Common myeloid progenitor, CD34-positive (primary cell): ENCODE results near the gene GFM1.
A peak's percentile ranks its signal among the peaks of the same experiment; 100 is the strongest.

Experiments
- CTCF ChIA-PET: fragments of 350-600 bp; sonication (Branson Sonifier 250); formaldehyde crosslinking; loops from one replicate; lab custom pipeline; 2021; ENCODE audit warnings: antibody characterized with exemption; lab: Charles Lee
- POLR2A ChIA-PET: fragments of 350-600 bp; sonication (Branson Sonifier 250); formaldehyde crosslinking; loops from one replicate; lab custom pipeline; 2021; ENCODE audit warnings: antibody characterized with exemption; lab: Charles Lee
- DNase-seq, 3 donors: peaks; one replicate each; pipeline versions ENCODE4 v3.0.0 to v3.0.0-alpha.2; 2013
- H3K27ac ChIP-seq, 2 experiments: 1 replicate in 1 of 2; 2 replicates in 1 of 2; pipeline ENCODE4 v1.7.0; 2013; ENCODE audit warnings: inconsistent platforms in 2 of 2, low read length in 2 of 2, mild to moderate bottlenecking in 2 of 2, low read depth in 1 of 2, moderate library complexity in 1 of 2; ENCODE audit not compliant: severe bottlenecking in 2 of 2, insufficient read depth in 1 of 2, poor library complexity in 1 of 2
- H3K27me3 ChIP-seq, 5 experiments: replicated peaks in 2 of 5; 1 replicate in 3 of 5; 2 replicates in 2 of 5; pipeline versions ENCODE4 v1.6.1 to v1.7.0; 2013; ENCODE audit warnings: low read length in 4 of 5, mild to moderate bottlenecking in 2 of 5, moderate library complexity in 2 of 5, inconsistent platforms in 1 of 5; ENCODE audit not compliant: insufficient read depth in 5 of 5, control insufficient read depth in 4 of 5
- H3K36me3 ChIP-seq, 4 experiments: 1 replicate in 2 of 4; 2 replicates in 2 of 4; pipeline versions ENCODE4 v1.6.1 to v1.7.0; 2013; ENCODE audit warnings: low read length in 3 of 4, control low read depth in 1 of 4, mild to moderate bottlenecking in 1 of 4; ENCODE audit not compliant: control insufficient read depth in 4 of 4, insufficient read depth in 4 of 4
- H3K4me1 ChIP-seq, 4 experiments: 1 replicate in 3 of 4; 2 replicates in 1 of 4; pipeline versions ENCODE4 v1.6.1 to v1.7.1; 2013; ENCODE audit warnings: low read length in 3 of 4, mild to moderate bottlenecking in 3 of 4, control low read depth in 1 of 4, inconsistent platforms in 1 of 4, moderate library complexity in 1 of 4; ENCODE audit not compliant: control insufficient read depth in 4 of 4, insufficient read depth in 4 of 4; ENCODE audit errors: control extremely low read depth in 1 of 4
- H3K4me3 ChIP-seq, 7 experiments: 1 replicate in 4 of 7; 2 replicates in 3 of 7; pipeline versions ENCODE4 v1.5.1 to v1.7.0; 2013; ENCODE audit warnings: mild to moderate bottlenecking in 7 of 7, low read length in 6 of 7, moderate library complexity in 6 of 7, inconsistent platforms in 2 of 7, low read depth in 2 of 7, control low read depth in 1 of 7; ENCODE audit not compliant: insufficient read depth in 4 of 7, control insufficient read depth in 1 of 7; ENCODE audit errors: extremely low read depth in 1 of 7
- H3K9me3 ChIP-seq, 5 experiments: 1 replicate in 4 of 5; 2 replicates in 1 of 5; pipeline versions ENCODE4 v1.6.1 to v1.7.1; 2013; ENCODE audit warnings: low read length in 4 of 5, mild to moderate bottlenecking in 2 of 5, inconsistent platforms in 1 of 5, low read depth in 1 of 5, moderate library complexity in 1 of 5; ENCODE audit not compliant: control insufficient read depth in 4 of 5, insufficient read depth in 2 of 5; ENCODE audit errors: control extremely low read depth in 1 of 5
- WGBS: methylation state at CpG from one replicate; pipeline ENCODE4 v1.1.5; 2013; ENCODE audit not compliant: insufficient coverage; 5-methylcytosine and 5-hydroxymethylcytosine counted together

GFM1 gene

GRCh38 chr3:158703566-158703965 lies 59.2 kb downstream of the GFM1 start:
- Histone ChIP-seq H3K4me3 (no peak overlapping the region), H3K9me3 (no peaks in the 10 kb centered on the region), H3K36me3 (peaks cover 0 to 17% (median 8%) of the 10 kb centered on the region in 4 experiments), H3K27me3 (no peaks in the 10 kb centered on the region), H3K27ac (no peak overlapping the region), H3K4me1 (peaks cover 0 to 27% (median 1%) of the 10 kb centered on the region in 4 experiments)
- POLR2A ChIA-PET = no interaction called here
- no CpG with 5 or more reads among the region's 1 CpG for WGBS
- CTCF ChIA-PET = interaction anchor here (0.6 to 2.4 kb wide), 7 partner anchors 10 to 1181 kb away, joined by 3 to 12 read pairs (median 4); partner anchors contain the start of gene LXN
- no peak for DNase-seq

- peak in 2 of 3 donors; percentile 74 to 85 for DNase-seq
- Histone ChIP-seq H3K27ac (peak overlapping the region in 1 of 2 experiments; percentile 3), H3K27me3 (no peaks in the 10 kb centered on the region), H3K9me3 (no peaks in the 10 kb centered on the region), H3K36me3 (peaks cover 0 to 17% (median 8%) of the 10 kb centered on the region in 4 experiments), H3K4me3 (no peak overlapping the region), H3K4me1 (peaks cover 9 to 42% (median 13%) of the 10 kb centered on the region in 4 experiments)
- ChIA-PET POLR2A (no interaction called here), CTCF (interaction anchor here (0.8 to 2.0 kb wide), 6 partner anchors 13 to 82 kb away, joined by 3 to 6 read pairs (median 4); no protein-coding TSS in a partner anchor)
- 34% methylated on average over 3 of the region's 4 CpGs for WGBS
Measured at GRCh38 chr3:158709666-158710083, 65.3 kb downstream of the GFM1 start.

GRCh38 chr3:158710601-158711000 lies 66.3 kb downstream of the GFM1 start:
- no peaks in the 10 kb centered on the region for H3K9me3 ChIP-seq
- WGBS = no CpG with 5 or more reads among the region's 4 CpGs
- H3K4me3 ChIP-seq = no peak overlapping the region
- ChIA-PET CTCF (interaction anchor here (1.9 kb wide), 1 partner anchor 9 kb away, joined by 4 read pairs; no protein-coding TSS in a partner anchor), POLR2A (no interaction called here)
- H3K27me3 ChIP-seq = no peaks in the 10 kb centered on the region
- DNase-seq = no peak
- H3K36me3 ChIP-seq = peaks cover 0 to 17% (median 7%) of the 10 kb centered on the region in 4 experiments
- no peak overlapping the region for H3K27ac ChIP-seq
- H3K4me1 ChIP-seq = peaks cover 9 to 49% (median 13%) of the 10 kb centered on the region in 4 experiments

- DNase-seq = peak in 2 of 3 donors; percentile 18 to 38
- H3K27ac ChIP-seq = no peak overlapping the region
- no CpG with 5 or more reads among the region's 1 CpG for WGBS
- no peak overlapping the region for H3K4me3 ChIP-seq
- CTCF ChIA-PET = interaction anchor here (1.9 kb wide), 1 partner anchor 10 kb away, joined by 4 read pairs; no protein-coding TSS in a partner anchor
- POLR2A ChIA-PET = no interaction called here
- H3K4me1 ChIP-seq = peaks cover 9 to 49% (median 13%) of the 10 kb centered on the region in 4 experiments
- no peaks in the 10 kb centered on the region for H3K27me3 ChIP-seq
- no peaks in the 10 kb centered on the region for H3K9me3 ChIP-seq
- peaks cover 0 to 17% (median 7%) of the 10 kb centered on the region in 4 experiments for H3K36me3 ChIP-seq
Measured at GRCh38 chr3:158711886-158712285, 67.6 kb downstream of the GFM1 start.

GRCh38 chr3:158712443-158712842 lies 68.1 kb downstream of the GFM1 start:
- Histone ChIP-seq H3K27ac (no peak overlapping the region), H3K9me3 (no peaks in the 10 kb centered on the region), H3K27me3 (no peaks in the 10 kb centered on the region), H3K36me3 (peaks cover 0 to 14% (median 6%) of the 10 kb centered on the region in 4 experiments), H3K4me1 (peaks cover 9 to 49% (median 13%) of the 10 kb centered on the region in 4 experiments), H3K4me3 (no peak overlapping the region)
- no peak for DNase-seq
- CTCF ChIA-PET = interaction anchor here (0.8 to 3.2 kb wide), 9 partner anchors 8 to 79 kb away, joined by 3 to 25 read pairs (median 5); no protein-coding TSS in a partner anchor
- no CpG with 5 or more reads among the region's 1 CpG for WGBS
- POLR2A ChIA-PET = no interaction called here

GRCh38 chr3:158713094-158713499 lies 68.8 kb downstream of the GFM1 start:
- peaks cover 9 to 49% (median 13%) of the 10 kb centered on the region in 4 experiments for H3K4me1 ChIP-seq
- CTCF ChIA-PET = interaction anchor here (0.7 to 3.2 kb wide), 11 partner anchors 9 to 79 kb away, joined by 3 to 25 read pairs (median 4); no protein-coding TSS in a partner anchor
- DNase-seq = peak; percentile 73 to 93 (median 87)
- no peaks in the 10 kb centered on the region for H3K9me3 ChIP-seq
- H3K27me3 ChIP-seq = no peaks in the 10 kb centered on the region
- POLR2A ChIA-PET = interaction anchor here (1.1 kb wide), 1 partner anchor 13 kb away, joined by 3 read pairs; no protein-coding TSS in a partner anchor
- H3K4me3 ChIP-seq = no peak overlapping the region
- peak overlapping the region; percentile 1 to 25 for H3K27ac ChIP-seq
- peaks cover 0 to 8% (median 4%) of the 10 kb centered on the region in 4 experiments for H3K36me3 ChIP-seq
- WGBS = 21% methylated on average over 9 of the region's 9 CpGs

GRCh38 chr3:158717576-158717975 lies 73.2 kb downstream of the GFM1 start:
- ChIA-PET POLR2A (no interaction called here), CTCF (interaction anchor here (0.8 to 3.0 kb wide), 4 partner anchors 10 to 58 kb away, joined by 3 to 14 read pairs (median 4); no protein-coding TSS in a partner anchor)
- Histone ChIP-seq H3K36me3 (peaks cover 0 to 6% (median 0%) of the 10 kb centered on the region in 4 experiments), H3K27ac (no peak overlapping the region), H3K9me3 (no peaks in the 10 kb centered on the region), H3K27me3 (no peaks in the 10 kb centered on the region), H3K4me1 (peaks cover 6 to 31% (median 9%) of the 10 kb centered on the region in 4 experiments), H3K4me3 (no peak overlapping the region)
- DNase-seq = no peak
- no CpG with 5 or more reads among the region's 2 CpGs for WGBS
